ENCODE data around the gene DAAM1.

The DAAM1 gene

DNA sequence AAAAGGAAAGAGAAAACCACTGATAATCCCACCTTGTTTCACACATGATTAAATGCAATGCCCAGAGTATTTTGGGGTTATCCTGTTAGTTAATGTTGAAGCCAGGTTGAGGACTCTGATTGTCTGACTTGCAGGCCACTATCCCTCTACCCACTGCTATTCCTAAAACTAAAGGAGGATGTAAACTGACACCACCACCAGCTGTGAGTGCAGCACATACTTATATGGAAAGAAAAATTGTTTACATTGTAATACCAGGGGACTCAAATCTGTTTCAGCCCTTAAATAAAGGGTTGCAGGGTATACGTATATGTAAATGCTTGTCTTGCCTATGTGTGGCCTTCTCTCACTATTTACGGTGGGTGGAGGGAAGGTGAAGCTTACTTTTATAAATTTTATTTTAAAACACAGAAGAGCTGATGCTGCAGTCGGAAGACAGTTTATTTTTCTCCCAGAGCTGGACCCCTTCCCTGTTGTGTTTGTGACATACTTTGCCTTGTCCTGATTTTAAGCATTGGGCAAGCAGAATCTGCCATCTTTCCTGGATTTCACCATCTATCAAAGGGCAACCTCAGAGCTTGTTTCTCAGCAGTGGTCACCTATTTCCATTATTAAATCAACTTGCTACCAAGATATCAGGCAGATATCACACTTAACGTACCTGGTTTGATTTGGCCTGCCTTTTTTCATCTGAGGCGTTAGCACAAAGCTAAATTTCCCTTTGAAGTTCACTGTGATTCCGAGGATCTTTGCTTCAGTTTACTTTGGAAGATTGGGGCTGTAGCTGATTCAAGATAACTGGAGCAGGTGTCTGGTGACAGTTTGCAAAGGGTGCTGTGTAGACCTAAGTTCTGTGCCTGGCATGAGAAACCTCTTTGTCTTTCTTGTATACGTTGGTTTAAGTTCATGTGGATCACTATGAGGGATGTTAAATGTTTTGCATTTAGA lies 25.2 kb downstream of the DAAM1 start:
- no peak overlapping the region for H3K9ac ChIP-seq
- peaks cover 7% of the 10 kb centered on the region; the same call in 1 of the 2 replicates for H3K9me3 ChIP-seq
- no peak for TF ChIP-seq Cebpa-rat (IDR thresholded peaks at IDR 0.05)
- H4K20me1 ChIP-seq, result no peaks in the 10 kb centered on the region; the same call in 1 of the 2 replicates
- H3K4me2 ChIP-seq, result peak overlapping the region; percentile 31; the same call in 1 of the 2 replicates
- H3K36me3 ChIP-seq, result no peaks in the 10 kb centered on the region
- no peaks in the 10 kb centered on the region for H3K27me3 ChIP-seq
- H3K4me1 ChIP-seq, result peaks cover 12% of the 10 kb centered on the region
- H3K4me3 ChIP-seq, result no peak overlapping the region
- no peak overlapping the region for H3K27ac ChIP-seq

DNA sequence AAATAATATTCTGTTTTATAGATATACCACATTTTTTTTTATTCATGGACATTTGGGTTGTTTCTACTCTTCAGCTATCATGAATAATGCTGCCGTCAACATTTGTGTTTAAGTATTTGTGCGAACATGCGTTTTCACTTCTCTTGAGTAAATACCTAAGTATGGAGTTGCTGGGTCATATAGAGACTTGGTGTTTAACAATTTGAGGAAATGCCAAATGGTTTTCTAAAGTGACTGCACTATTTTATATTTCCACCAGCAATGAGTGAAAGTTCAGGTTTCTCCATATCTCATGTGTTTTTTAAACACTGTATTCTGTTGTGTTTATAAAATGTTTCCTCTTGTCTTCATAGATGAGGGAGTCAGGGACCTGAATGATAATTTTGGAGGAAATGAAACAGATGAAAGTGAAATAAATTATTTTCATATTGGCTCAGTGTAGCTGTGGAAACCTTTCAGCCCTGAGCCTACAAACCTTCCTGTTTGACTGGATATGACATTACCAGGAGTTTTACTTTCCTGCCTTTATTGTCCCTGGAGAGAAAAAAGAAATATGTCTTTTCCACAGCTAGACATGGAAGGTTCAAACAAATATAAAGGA lies 26.3 kb downstream of the DAAM1 start:
- no peak overlapping the region for H3K9ac ChIP-seq

DNA sequence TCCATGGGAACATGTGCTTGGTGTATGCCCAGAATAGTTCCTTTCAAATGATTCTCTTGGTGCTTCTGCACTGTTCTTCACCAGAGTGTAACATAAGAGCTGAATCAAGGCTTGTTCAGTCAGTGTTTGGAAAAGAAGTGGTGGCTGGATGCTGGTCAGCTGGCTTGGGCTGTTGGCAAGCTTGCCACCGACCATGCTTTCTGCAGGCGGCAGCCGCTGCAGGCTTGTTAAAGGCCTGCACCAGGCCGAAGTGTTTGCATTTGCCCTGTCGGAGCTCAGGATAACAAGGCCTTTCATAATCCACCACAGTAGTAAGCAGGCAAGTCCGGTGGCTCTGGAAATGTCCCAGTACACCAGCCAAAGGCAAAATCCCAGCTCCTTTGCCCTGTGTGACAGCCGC lies 26.9 kb downstream of the DAAM1 start:
- H3K36me3 ChIP-seq, result no peaks in the 10 kb centered on the region
- no peak overlapping the region for H3K9ac ChIP-seq
- H3K9me3 ChIP-seq, result peaks cover 7% of the 10 kb centered on the region; the same call in 1 of the 2 replicates
- no peak for TF ChIP-seq Cebpa-rat (IDR thresholded peaks at IDR 0.05)
- H3K27me3 ChIP-seq, result no peaks in the 10 kb centered on the region
- no peaks in the 10 kb centered on the region; the same call in 1 of the 2 replicates for H4K20me1 ChIP-seq
- H3K27ac ChIP-seq, result no peak overlapping the region
- no peak overlapping the region for H3K4me2 ChIP-seq
- H3K4me3 ChIP-seq, result no peak overlapping the region
- H3K4me1 ChIP-seq, result peaks cover 12% of the 10 kb centered on the region

More for the DNA sequence above, 26.3 kb downstream of the DAAM1 start:
- peaks cover 12% of the 10 kb centered on the region for H3K4me1 ChIP-seq
- H3K36me3 ChIP-seq, result no peaks in the 10 kb centered on the region
- H3K4me3 ChIP-seq, result no peak overlapping the region
- no peak overlapping the region for H3K4me2 ChIP-seq
- peaks cover 7% of the 10 kb centered on the region; the same call in 1 of the 2 replicates for H3K9me3 ChIP-seq
- H4K20me1 ChIP-seq, result no peaks in the 10 kb centered on the region; the same call in 1 of the 2 replicates
- no peaks in the 10 kb centered on the region for H3K27me3 ChIP-seq
- no peak overlapping the region for H3K27ac ChIP-seq
- TF ChIP-seq Cebpa-rat (IDR thresholded peaks at IDR 0.05), result no peak

DNA sequence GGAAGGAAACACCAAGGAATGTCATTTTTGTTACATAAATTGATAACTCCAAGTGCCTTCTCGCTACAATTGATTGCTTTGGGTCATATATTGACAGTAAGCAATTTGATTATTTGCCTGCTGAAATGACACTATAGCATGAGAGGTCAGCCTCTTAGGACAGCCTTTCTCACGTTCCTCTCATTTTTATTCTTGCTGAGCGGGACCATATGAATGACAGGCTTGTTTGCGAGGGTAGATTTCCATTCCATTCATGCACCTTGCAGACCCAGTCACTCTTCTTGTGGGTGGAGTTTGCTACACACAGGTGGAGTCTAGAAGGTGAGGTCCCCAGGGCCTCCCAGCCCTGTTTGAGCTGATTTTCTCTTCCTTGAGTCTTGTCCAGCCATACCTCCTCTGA lies 27.3 kb downstream of the DAAM1 start:
- peaks cover 7% of the 10 kb centered on the region; the same call in 1 of the 2 replicates for H3K9me3 ChIP-seq
- H3K9ac ChIP-seq, result no peak overlapping the region
- peaks cover 12% of the 10 kb centered on the region for H3K4me1 ChIP-seq
- H3K27ac ChIP-seq, result no peak overlapping the region
- H3K4me2 ChIP-seq, result no peak overlapping the region
- TF ChIP-seq Cebpa-rat (IDR thresholded peaks at IDR 0.05), result no peak
- no peaks in the 10 kb centered on the region for H3K36me3 ChIP-seq
- H3K4me3 ChIP-seq, result no peak overlapping the region
- no peaks in the 10 kb centered on the region; the same call in 1 of the 2 replicates for H4K20me1 ChIP-seq
- no peaks in the 10 kb centered on the region for H3K27me3 ChIP-seq

DNA sequence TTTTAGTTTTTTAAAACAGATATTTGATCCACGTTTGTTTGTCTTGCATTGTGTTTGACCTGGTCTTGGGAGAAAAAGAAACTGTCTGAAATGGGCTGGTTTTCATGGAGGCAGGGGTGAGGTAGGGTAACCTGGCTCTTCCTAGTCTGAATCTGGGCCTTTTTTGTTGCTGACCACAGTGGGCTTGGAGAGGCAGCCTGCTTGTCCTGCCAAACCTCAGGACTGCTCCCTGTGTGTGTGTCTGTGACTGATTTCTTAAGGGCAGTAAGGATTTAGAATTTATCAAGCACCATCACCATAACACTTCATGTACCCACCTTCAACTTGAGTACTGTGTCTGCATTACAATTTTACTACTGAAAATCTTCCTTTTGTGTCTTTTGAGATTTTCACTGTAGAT lies 28.5 kb downstream of the DAAM1 start:
- no peak for TF ChIP-seq Cebpa-rat (IDR thresholded peaks at IDR 0.05)
- no peak overlapping the region for H3K4me3 ChIP-seq
- no peaks in the 10 kb centered on the region; the same call in 1 of the 2 replicates for H4K20me1 ChIP-seq
- peaks cover 8% of the 10 kb centered on the region for H3K4me1 ChIP-seq
- no peaks in the 10 kb centered on the region for H3K36me3 ChIP-seq
- peaks cover 7% of the 10 kb centered on the region; the same call in 1 of the 2 replicates for H3K9me3 ChIP-seq
- no peak overlapping the region for H3K9ac ChIP-seq
- no peaks in the 10 kb centered on the region for H3K27me3 ChIP-seq
- no peak overlapping the region for H3K27ac ChIP-seq
- no peak overlapping the region for H3K4me2 ChIP-seq

DNA sequence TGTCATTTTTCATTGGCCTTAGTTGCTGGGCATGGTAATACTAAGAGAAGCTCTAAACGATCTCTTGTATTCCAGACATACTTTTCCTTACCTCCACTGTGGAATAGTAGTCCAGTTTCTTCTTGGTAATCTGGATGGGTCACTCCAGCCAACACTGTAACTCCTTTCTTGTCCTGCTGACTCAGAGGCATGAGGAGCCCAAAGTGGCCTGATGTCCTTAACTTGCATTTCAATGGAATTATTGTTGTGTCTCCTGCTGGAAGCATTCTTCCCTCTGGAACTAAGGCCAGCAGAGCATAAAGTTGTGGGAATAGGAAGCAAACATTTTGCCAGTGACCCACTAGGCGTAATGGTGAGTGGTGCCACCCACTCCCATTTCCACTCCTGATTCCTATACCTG lies 33.1 kb downstream of the DAAM1 start:
- Histone ChIP-seq H3K9ac (no peak overlapping the region), H3K9me3 (no peaks in the 10 kb centered on the region), H4K20me1 (peaks cover 19% of the 10 kb centered on the region; the same call in 1 of the 2 replicates), H3K36me3 (no peaks in the 10 kb centered on the region; the same call in 1 of the 2 replicates), H3K27ac (no peak overlapping the region), H3K4me2 (no peak overlapping the region), H3K4me1 (no peaks in the 10 kb centered on the region), H3K27me3 (no peaks in the 10 kb centered on the region), H3K4me3 (no peak overlapping the region)
- no peak for TF ChIP-seq Cebpa-rat (IDR thresholded peaks at IDR 0.05)

DNA sequence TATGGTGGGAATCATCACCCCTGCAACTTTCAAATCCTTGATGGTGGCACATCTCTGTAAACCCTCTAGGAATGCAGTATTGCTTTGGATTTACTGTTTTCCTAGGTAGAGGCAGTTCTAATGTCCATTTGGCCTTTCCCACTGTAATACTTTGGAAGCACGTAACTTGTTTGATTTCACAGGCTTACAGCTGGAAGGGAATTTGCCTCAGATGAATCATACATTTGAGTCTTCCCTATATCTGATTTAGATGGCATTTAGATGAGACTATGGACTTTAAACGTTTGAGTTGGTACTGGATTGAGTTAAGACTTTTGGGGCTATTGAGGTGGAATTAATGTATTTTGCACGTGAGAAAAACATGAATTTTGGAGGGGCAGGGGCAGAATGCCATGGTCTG lies 35.9 kb downstream of the DAAM1 start:
- Histone ChIP-seq H3K9me3 (no peaks in the 10 kb centered on the region), H3K9ac (no peak overlapping the region), H3K4me2 (no peak overlapping the region), H3K27ac (no peak overlapping the region), H4K20me1 (peaks cover 28% of the 10 kb centered on the region; the same call in 1 of the 2 replicates), H3K4me1 (peaks cover 5% of the 10 kb centered on the region; the same call in 1 of the 2 replicates), H3K4me3 (no peak overlapping the region), H3K36me3 (no peaks in the 10 kb centered on the region; the same call in 1 of the 2 replicates), H3K27me3 (no peaks in the 10 kb centered on the region)
- no peak for TF ChIP-seq Cebpa-rat (IDR thresholded peaks at IDR 0.05)

DNA sequence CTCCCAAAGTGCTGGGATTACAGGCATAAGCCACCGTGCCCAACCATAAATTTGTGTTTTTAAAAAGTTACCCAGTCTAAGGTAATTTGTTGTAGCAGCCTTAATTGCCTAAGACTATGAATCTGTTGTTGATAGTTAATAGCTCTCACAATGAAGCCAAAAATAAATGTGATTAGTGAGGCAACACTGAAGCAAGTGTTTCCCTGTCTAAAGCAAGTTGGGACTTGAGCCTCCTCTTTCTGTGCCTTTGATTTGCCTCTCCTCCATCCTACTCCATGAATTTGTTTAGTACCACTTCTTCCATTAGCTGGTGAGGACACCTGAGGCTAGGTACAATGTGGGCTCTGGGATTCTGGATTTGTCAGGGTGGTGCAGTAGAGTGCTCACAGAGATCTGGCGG lies 36.8 kb downstream of the DAAM1 start:
- H3K4me1 ChIP-seq, result peaks cover 5% of the 10 kb centered on the region; the same call in 1 of the 2 replicates
- H4K20me1 ChIP-seq, result peaks cover 28% of the 10 kb centered on the region; the same call in 1 of the 2 replicates
- TF ChIP-seq Cebpa-rat (IDR thresholded peaks at IDR 0.05), result no peak
- H3K4me2 ChIP-seq, result no peak overlapping the region
- no peaks in the 10 kb centered on the region for H3K27me3 ChIP-seq
- H3K9ac ChIP-seq, result no peak overlapping the region
- no peaks in the 10 kb centered on the region for H3K9me3 ChIP-seq
- H3K36me3 ChIP-seq, result no peaks in the 10 kb centered on the region; the same call in 1 of the 2 replicates
- H3K27ac ChIP-seq, result no peak overlapping the region
- H3K4me3 ChIP-seq, result no peak overlapping the region

DNA sequence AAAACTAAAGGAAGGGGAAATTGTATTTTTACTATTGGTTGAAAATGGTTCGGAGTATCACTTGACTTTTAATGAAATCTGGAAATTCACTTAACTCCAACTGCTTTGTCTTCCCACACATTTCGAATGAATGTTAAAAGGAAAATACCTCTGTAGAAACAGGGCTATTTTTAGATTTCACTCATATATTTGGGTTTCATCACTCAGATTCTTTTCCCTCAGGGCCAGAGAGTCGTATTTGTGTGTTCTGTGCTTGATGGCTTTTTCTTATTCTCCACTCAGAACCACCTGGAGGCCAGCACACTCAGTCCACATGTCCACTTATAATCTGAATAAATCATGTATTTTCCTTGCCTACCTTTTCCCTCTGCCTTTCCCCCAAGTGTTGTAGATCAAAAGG lies 40.0 kb downstream of the DAAM1 start:
- no peak overlapping the region for H3K4me3 ChIP-seq
- no peaks in the 10 kb centered on the region for H3K9me3 ChIP-seq
- no peak for TF ChIP-seq Cebpa-rat (IDR thresholded peaks at IDR 0.05)
- no peak overlapping the region for H3K4me2 ChIP-seq
- H3K27me3 ChIP-seq, result no peaks in the 10 kb centered on the region
- peaks cover 5% of the 10 kb centered on the region; the same call in 1 of the 2 replicates for H3K4me1 ChIP-seq
- no peak overlapping the region for H3K9ac ChIP-seq
- no peaks in the 10 kb centered on the region; the same call in 1 of the 2 replicates for H3K36me3 ChIP-seq
- H4K20me1 ChIP-seq, result peaks cover 19% of the 10 kb centered on the region; the same call in 1 of the 2 replicates
- H3K27ac ChIP-seq, result no peak overlapping the region
